DOHH2 (cell line): ENCODE data around the gene BAHD1.

Experiments
- H3F3A ChIP-seq: fragments of 200-600 bp; sonication (generic), shearing (Covaris generic); 2 replicates; pipeline ENCODE4 v1.6.0; 2016; ENCODE audit warnings: antibody characterized with exemption, mild to moderate bottlenecking; ENCODE audit not compliant: control insufficient read depth, insufficient read depth
- H3K27ac ChIP-seq: fragments of 200-600 bp; sonication (generic); 2 replicates; pipeline ENCODE4 v1.5.1; 2014; ENCODE audit warnings: low read depth, mild to moderate bottlenecking, low read length, moderate library complexity
- H3K27me3 ChIP-seq: fragments of 200-600 bp; sonication (generic); 2 replicates; pipeline ENCODE4 v1.6.1; 2014; ENCODE audit warnings: mild to moderate bottlenecking, low read length, mixed read lengths; ENCODE audit not compliant: control insufficient read depth
- H3K36me3 ChIP-seq: fragments of 200-600 bp; sonication (generic); 2 replicates; pipeline ENCODE4 v1.6.1; 2014; ENCODE audit warnings: mild to moderate bottlenecking, low read length, moderate library complexity, mixed read lengths; ENCODE audit not compliant: control insufficient read depth
- H3K4me1 ChIP-seq: fragments of 200-600 bp; sonication (generic); 2 replicates; pipeline ENCODE4 v1.6.1; 2014; ENCODE audit warnings: mild to moderate bottlenecking, low read length, mixed read lengths; ENCODE audit not compliant: control insufficient read depth
- H3K4me2 ChIP-seq: fragments of 200-600 bp; sonication (generic); 2 replicates; pipeline ENCODE4 v1.6.0; 2014; ENCODE audit warnings: mild to moderate bottlenecking, low read length, moderate library complexity
- H3K4me3 ChIP-seq: fragments of 200-600 bp; sonication (generic); 2 replicates; pipeline ENCODE4 v1.5.1; 2014; ENCODE audit warnings: mild to moderate bottlenecking, low read length, mixed read lengths
- H3K79me2 ChIP-seq: fragments of 200-600 bp; sonication (generic); 2 replicates; pipeline ENCODE4 v1.6.1; 2014; ENCODE audit warnings: mild to moderate bottlenecking, low read length, mixed read lengths; ENCODE audit not compliant: control insufficient read depth
- H3K9me2 ChIP-seq: fragments of 200-600 bp; sonication (generic); replicated peaks from 2 replicates; pipeline ENCODE4 v1.6.1; 2014; ENCODE audit warnings: mild to moderate bottlenecking, low read length, mixed read lengths; ENCODE audit not compliant: control insufficient read depth
- H3K9me3 ChIP-seq: fragments of 200-600 bp; sonication (generic); 2 replicates; pipeline ENCODE4 v1.6.1; 2014; ENCODE audit warnings: antibody characterized with exemption, low read length, mixed read lengths; ENCODE audit not compliant: control insufficient read depth, insufficient read depth
- H4K20me1 ChIP-seq: fragments of 200-600 bp; sonication (generic); 2 replicates; pipeline ENCODE4 v1.6.0; 2014; ENCODE audit warnings: low read depth, mild to moderate bottlenecking, antibody characterized with exemption, low read length, moderate library complexity; ENCODE audit not compliant: control insufficient read depth, insufficient read depth
- EZH2phosphoT487 ChIP-seq: fragments of 200-600 bp; sonication (generic); IDR thresholded peaks from 2 replicates; pipeline ENCODE4 v1.6.1; 2017; ENCODE audit warnings: borderline replicate concordance, mild to moderate bottlenecking, antibody characterized with exemption, low read length, moderate library complexity, mixed read lengths
- TF ChIP-seq, protein P1 (sequence below): fragments of 200-600 bp; sonication (generic); IDR thresholded peaks from one replicate; pipeline ENCODE4 v1.5.1; 2014; ENCODE audit warnings: antibody characterized with exemption, mild to moderate bottlenecking, low read depth, low read length; ENCODE audit not compliant: poor library complexity, severe bottlenecking

The BAHD1 gene

DNA sequence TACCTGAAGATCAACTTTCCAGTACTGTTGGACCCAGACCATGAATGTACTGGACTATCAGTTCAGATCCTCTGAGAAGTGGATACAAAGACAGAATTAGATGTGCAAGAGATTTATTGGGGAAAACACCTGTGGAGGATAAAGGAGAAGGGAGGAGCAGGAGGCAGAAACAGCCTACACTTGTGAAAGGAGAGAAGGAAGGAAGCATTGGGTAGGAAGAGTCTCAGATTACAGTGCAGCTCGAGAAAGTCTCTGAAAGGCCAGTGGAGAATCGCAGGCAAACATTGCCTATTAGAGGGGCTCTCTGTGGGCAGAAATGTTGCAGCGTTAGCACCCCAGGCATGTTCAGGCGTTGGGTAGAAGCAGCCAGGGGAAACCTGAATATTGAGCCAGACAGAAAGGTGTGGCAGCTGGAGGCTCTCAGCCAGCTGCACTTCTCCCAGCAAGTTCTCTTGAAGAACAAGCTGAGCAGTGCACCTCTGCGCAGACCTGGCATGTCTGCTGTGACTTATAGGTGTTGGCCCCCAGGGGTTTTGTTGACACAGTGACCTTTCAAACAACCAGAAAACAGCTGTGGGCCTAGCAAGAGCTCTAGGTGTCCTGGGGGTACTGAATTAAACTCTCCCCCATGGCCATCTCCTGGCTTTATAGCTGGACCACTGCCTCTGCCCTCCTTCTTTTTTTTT lies 37.0 kb downstream of the BAHD1 start:
- H3K9me2 ChIP-seq: no peaks in the 10 kb centered on the region
- H3F3A ChIP-seq: no peaks in the 10 kb centered on the region
- no peak overlapping the region for H3K4me2 ChIP-seq
- H3K4me1 ChIP-seq: no peaks in the 10 kb centered on the region
- H3K36me3 ChIP-seq: no peaks in the 10 kb centered on the region
- H3K27me3 ChIP-seq: peaks cover 47% of the 10 kb centered on the region
- TF ChIP-seq, protein P1, sequence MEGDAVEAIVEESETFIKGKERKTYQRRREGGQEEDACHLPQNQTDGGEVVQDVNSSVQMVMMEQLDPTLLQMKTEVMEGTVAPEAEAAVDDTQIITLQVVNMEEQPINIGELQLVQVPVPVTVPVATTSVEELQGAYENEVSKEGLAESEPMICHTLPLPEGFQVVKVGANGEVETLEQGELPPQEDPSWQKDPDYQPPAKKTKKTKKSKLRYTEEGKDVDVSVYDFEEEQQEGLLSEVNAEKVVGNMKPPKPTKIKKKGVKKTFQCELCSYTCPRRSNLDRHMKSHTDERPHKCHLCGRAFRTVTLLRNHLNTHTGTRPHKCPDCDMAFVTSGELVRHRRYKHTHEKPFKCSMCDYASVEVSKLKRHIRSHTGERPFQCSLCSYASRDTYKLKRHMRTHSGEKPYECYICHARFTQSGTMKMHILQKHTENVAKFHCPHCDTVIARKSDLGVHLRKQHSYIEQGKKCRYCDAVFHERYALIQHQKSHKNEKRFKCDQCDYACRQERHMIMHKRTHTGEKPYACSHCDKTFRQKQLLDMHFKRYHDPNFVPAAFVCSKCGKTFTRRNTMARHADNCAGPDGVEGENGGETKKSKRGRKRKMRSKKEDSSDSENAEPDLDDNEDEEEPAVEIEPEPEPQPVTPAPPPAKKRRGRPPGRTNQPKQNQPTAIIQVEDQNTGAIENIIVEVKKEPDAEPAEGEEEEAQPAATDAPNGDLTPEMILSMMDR: no peak
- no peak for TF ChIP-seq EZH2phosphoT487
- H3K79me2 ChIP-seq: no peaks in the 10 kb centered on the region
- no peaks in the 10 kb centered on the region for H4K20me1 ChIP-seq
- H3K9me3 ChIP-seq: no peaks in the 10 kb centered on the region
- H3K27ac ChIP-seq: no peak overlapping the region
- no peak overlapping the region for H3K4me3 ChIP-seq

DNA sequence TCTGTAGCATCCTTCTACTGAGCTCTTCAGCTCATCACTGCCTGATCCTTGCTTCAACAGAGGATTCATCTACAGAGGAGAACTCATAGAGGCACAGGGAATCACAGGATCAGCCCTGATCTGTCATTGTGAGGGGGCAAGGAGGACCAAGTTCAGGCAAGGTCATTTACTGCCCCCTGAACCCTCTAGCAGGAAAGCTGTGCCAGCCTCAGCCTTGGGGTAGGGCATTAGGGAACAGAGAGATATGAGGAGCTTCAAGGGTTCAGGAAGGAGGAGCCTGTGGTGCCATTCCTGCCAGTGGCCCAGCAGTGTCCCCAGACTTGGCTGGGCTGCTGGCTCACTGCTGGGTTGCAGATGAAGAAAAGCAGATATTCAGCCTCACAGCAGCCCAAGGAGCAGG lies 38.3 kb downstream of the BAHD1 start:
- Histone ChIP-seq H3K9me2 (no peaks in the 10 kb centered on the region), H3K27me3 (peaks cover 47% of the 10 kb centered on the region), H3K4me1 (no peaks in the 10 kb centered on the region), H4K20me1 (no peaks in the 10 kb centered on the region), H3K36me3 (no peaks in the 10 kb centered on the region), H3K79me2 (no peaks in the 10 kb centered on the region), H3F3A (no peaks in the 10 kb centered on the region), H3K9me3 (no peaks in the 10 kb centered on the region), H3K4me2 (no peak overlapping the region), H3K4me3 (no peak overlapping the region), H3K27ac (no peak overlapping the region)
- no peak for TF ChIP-seq EZH2phosphoT487
- TF ChIP-seq, protein P1: no peak

DNA sequence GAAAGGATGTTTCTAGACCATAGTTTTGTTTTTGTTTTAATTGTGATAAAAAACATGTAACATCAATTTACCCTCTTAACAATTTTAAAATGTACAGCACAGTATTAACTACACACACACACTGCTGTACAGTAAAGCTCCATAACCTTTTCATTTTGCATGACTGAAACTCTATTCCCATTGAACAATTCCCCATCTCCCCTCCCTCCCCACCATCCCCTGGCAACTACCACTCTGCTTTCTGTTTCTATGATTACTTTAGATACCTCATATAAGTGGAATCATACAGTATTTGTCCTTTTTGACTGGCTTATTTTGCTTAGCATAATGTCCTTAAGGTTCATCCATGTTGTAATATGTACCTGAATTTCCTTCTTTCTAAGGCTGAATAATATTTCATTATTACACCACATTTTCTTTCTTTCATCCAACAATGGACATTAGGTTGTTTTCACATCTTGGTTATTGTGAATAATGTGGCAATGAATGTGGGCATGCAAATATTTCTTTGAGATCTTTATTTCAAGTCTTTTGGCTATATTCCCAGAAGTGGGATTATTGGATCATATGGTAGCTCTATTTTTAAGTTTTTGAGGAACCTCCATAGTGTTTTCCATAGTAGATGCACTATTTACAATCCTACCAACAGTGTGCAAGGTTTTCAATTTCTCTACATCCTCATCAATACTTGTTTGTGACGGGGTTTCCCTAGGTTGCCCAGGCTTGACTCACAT lies 40.8 kb downstream of the BAHD1 start:
- H3K36me3 ChIP-seq: no peaks in the 10 kb centered on the region
- no peaks in the 10 kb centered on the region for H3K9me2 ChIP-seq
- H3K4me1 ChIP-seq: no peaks in the 10 kb centered on the region
- H3K27me3 ChIP-seq: peaks cover 47% of the 10 kb centered on the region
- H3K4me2 ChIP-seq: no peak overlapping the region
- H3K9me3 ChIP-seq: no peaks in the 10 kb centered on the region
- TF ChIP-seq, protein P1: no peak
- no peak for TF ChIP-seq EZH2phosphoT487
- H3K27ac ChIP-seq: no peak overlapping the region
- no peaks in the 10 kb centered on the region for H3K79me2 ChIP-seq
- no peaks in the 10 kb centered on the region for H4K20me1 ChIP-seq
- H3F3A ChIP-seq: no peaks in the 10 kb centered on the region
- H3K4me3 ChIP-seq: no peak overlapping the region
